Smooth muscle cell of the umbilical artery (primary cell): Measurements from ENCODE around the gene ACTR10. TPM values are rescaled to one million over a fixed set of nuclear protein-coding genes. Genes with fewer than 3 reads are reported as not detected.

Source experiments
- total RNA-seq: library from RNA; depleted of rRNA; stranded (reverse); fragments of >200 nt; gene quantifications from 2 replicates; pipeline ENCODE4 v1.2.3, GENCODE V29; 2014

Gene ACTR10
- total RNA-seq, result 46.4 and 62.1 TPM in 2 replicates

DNA sequence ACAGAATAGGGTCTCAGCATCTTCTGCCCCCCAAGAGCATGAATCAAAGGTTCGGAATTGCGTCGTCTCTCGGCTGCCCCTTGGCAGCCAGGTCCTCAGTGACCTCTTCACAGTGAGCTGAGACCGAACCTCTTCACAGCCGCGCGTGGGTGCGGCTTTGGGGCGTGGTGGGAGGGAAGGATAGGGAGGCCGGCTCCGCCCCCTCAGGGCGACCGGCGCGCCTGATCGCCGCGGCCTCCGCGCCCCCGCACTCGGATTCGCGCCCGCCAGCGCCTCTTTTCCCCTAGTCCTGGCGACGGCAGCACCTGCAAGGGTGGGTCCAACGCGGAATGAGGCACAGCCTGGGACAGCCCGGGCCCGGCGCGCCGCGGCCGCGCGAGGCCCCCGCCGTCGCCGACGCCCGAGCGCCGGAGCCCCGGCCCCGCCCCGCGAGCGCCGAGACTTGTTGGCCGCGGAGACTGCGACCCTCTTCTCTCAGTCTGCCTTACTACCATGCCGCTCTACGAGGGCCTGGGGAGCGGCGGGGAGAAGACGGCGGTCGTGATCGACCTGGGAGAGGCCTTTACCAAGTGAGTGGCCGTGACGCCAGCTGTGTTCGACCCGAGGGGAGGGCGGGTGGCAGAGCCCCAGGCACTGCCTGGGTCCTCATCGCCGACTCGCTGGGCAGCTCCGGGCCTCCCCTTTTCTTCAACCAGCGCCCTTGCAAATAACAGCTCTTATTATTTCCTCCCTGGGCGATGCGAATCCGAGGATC lies at the start of gene ACTR10:
Gene ACTR10, plus strand, starts transcription at position 424 of the 754 bp plus-strand sequence. Its CDS starts 69 bp downstream, at position 493.

DNA sequence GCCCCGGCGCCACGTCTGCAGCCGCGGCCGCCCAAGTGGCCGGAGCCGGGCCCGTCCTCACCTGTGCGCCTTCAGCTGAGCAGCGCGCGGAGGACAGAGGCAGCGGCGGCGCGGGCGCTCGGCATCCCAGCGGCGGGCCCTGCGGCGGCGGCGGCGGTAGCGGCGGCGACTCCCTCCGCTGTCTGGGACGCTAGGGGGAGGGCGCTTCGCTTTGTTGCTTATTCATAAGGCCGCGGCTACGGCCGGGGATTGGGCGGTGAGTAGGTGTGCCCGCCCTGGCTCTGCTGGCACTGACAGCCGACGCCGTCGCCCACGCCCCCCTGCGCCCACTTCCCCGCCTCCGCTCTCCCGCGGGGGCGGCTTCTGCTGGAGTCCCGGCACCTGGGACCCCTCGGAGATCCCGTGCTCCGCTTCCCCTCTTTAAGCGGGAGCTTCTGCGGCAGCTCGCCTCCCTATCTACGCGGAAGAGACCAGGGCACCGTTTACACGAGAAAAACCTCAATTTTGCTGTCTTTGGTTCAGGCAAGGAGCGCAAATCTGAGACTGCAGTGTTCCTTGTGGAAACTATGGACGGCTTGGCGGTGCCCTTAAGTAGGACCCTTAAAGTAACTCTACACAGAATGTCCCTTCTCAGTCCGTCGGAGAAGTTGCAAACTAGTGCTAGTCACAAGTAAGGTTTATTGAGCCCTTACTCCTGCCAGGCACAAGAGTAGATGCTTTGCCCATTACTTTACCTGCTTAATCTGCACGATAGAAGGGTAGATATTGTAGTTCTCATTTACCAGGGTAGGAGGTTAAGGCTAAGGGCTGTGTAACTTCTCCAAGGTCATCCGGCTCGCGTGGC lies 47.7 kb upstream of the ACTR10 start, which contains the start of gene ARMH4:
Gene ARMH4, minus strand, starts transcription at position 200 of the 844 bp plus-strand sequence. CDS start 12,855 bp downstream, outside the sequence.

GRCh38 chr14:58244556-58245387 lies 44.8 kb downstream of the ACTR10 start, which contains the start of gene PSMA3:
Gene PSMA3 (plus strand): TSS chr14:58244843. CDS start chr14:58244921, 78 bp downstream.

Other genes with a start within 250 kb of the ACTR10 start
- gene ARMH4, start 47.9 kb upstream of the ACTR10 start, total RNA-seq, result 11.3 and 13.5 TPM in 2 replicates
- gene PSMA3, start 44.7 kb downstream of the ACTR10 start, total RNA-seq, result 79.0 and 98.7 TPM in 2 replicates
- 9.0 and 9.5 TPM in 2 replicates for gene ARID4A, start 98.4 kb downstream of the ACTR10 start, total RNA-seq
- not detected in 2 replicates for gene TOMM20L, start 195.8 kb downstream of the ACTR10 start, total RNA-seq
- 11.9 and 16.6 TPM in 2 replicates for gene TIMM9, start 227.4 kb downstream of the ACTR10 start, total RNA-seq
- gene KIAA0586, start 227.6 kb downstream of the ACTR10 start, total RNA-seq, result 24.1 and 32.4 TPM in 2 replicates